ENCODE results near the gene KIF7.
"Not testable (repeated sequence)": the region's sequence is repeated elsewhere in the genome, so short reads cannot be mapped to it uniquely, and the experiment has no call there.

KIF7 gene

GRCh38 chr15:89654847-89655805 is at the start of gene KIF7:
TSS of gene KIF7 (minus strand) at chr15:89655467. CDS start at chr15:89652930, 2,537 bp downstream.
- DNase-seq (ENCODE audit: low spot score), result peak; percentile 93

GRCh38 chr15:89704411-89704810 is 49.1 kb upstream of the KIF7 start:
- DNase-seq (ENCODE audit: low spot score), result no peak

GRCh38 chr15:89695198-89695597 is 39.9 kb upstream of the KIF7 start:
- DNase-seq (ENCODE audit: low spot score), result no peak

- no peak for DNase-seq (ENCODE audit: low spot score)
Observed at GRCh38 chr15:89693696-89694095, 38.4 kb upstream of the KIF7 start.

- DNase-seq (ENCODE audit: low spot score), result no peak
Observed at GRCh38 chr15:89693091-89693490, 37.8 kb upstream of the KIF7 start.

- DNase-seq (ENCODE audit: low spot score), result peak; percentile 89
Observed at GRCh38 chr15:89690276-89691218, 35.3 kb upstream of the KIF7 start, which contains the start of the genes PEX11A and WDR93. TSS of gene PEX11A (minus strand) at chr15:89690754. CDS start at chr15:89690632, 122 bp downstream. TSS of gene WDR93 (plus strand) at chr15:89690811. CDS start at chr15:89701747, 10,936 bp downstream.

- not testable (repeated sequence) for DNase-seq (ENCODE audit: low spot score)
Observed at GRCh38 chr15:89689930-89690275, 34.6 kb upstream of the KIF7 start.

- no peak for DNase-seq (ENCODE audit: low spot score)
Observed at GRCh38 chr15:89686522-89686921, 31.3 kb upstream of the KIF7 start.

- no peak for DNase-seq (ENCODE audit: low spot score)
Observed at GRCh38 chr15:89685995-89686394, 30.7 kb upstream of the KIF7 start.

GRCh38 chr15:89681146-89681545 is 25.9 kb upstream of the KIF7 start:
- DNase-seq (ENCODE audit: low spot score), result no peak

GRCh38 chr15:89680282-89680873 is 25.1 kb upstream of the KIF7 start:
- DNase-seq (ENCODE audit: low spot score), result peak; percentile 63

GRCh38 chr15:89679212-89679611 is 23.9 kb upstream of the KIF7 start, which contains the start of gene PLIN1:
TSS of gene PLIN1 (minus strand) at chr15:89679367. CDS start at chr15:89677489, 1,878 bp downstream.
- no peak for DNase-seq (ENCODE audit: low spot score)

GRCh38 chr15:89677381-89677780 is 22.1 kb upstream of the KIF7 start:
- DNase-seq (ENCODE audit: low spot score), result no peak

GRCh38 chr15:89675606-89676005 is 20.3 kb upstream of the KIF7 start:
- no peak for DNase-seq (ENCODE audit: low spot score)

- DNase-seq (ENCODE audit: low spot score), result no peak
Observed at GRCh38 chr15:89674526-89674925, 19.3 kb upstream of the KIF7 start.

- no peak for DNase-seq (ENCODE audit: low spot score)
Observed at GRCh38 chr15:89673165-89673512, 17.9 kb upstream of the KIF7 start.

- DNase-seq (ENCODE audit: low spot score), result no peak
Observed at GRCh38 chr15:89672221-89673164, 17.2 kb upstream of the KIF7 start.

- no peak for DNase-seq (ENCODE audit: low spot score)
Observed at GRCh38 chr15:89671687-89672086, 16.4 kb upstream of the KIF7 start.

- DNase-seq (ENCODE audit: low spot score), result no peak
Observed at GRCh38 chr15:89670971-89671560, 15.8 kb upstream of the KIF7 start.

- DNase-seq (ENCODE audit: low spot score), result no peak
Observed at GRCh38 chr15:89669941-89670340, 14.7 kb upstream of the KIF7 start.

Data from AG08396 (cell line).